MM.1S (cell line): ENCODE data around the gene CEP128.

Source experiments
- EZH2 ChIP-seq: fragments of 300-600 bp; sonication (generic); optimal IDR thresholded peaks from 2 replicates; pipeline ENCODE3; 2017; ENCODE audit warnings: low read depth, mild to moderate bottlenecking, antibody characterized with exemption, low read length, mixed read lengths
- EZH2phosphoT487 ChIP-seq: fragments of 300-600 bp; sonication (generic); IDR thresholded peaks from 2 replicates; pipeline ENCODE4 v1.6.1; 2018; ENCODE audit warnings: antibody characterized with exemption, low read length
- TF ChIP-seq, protein P1 (sequence below): fragments of 300-600 bp; sonication (generic); IDR thresholded peaks from 2 replicates; pipeline ENCODE4 v1.5.1; 2016; ENCODE audit warnings: antibody characterized with exemption, low read length, mixed read lengths

- TF ChIP-seq, protein P1, sequence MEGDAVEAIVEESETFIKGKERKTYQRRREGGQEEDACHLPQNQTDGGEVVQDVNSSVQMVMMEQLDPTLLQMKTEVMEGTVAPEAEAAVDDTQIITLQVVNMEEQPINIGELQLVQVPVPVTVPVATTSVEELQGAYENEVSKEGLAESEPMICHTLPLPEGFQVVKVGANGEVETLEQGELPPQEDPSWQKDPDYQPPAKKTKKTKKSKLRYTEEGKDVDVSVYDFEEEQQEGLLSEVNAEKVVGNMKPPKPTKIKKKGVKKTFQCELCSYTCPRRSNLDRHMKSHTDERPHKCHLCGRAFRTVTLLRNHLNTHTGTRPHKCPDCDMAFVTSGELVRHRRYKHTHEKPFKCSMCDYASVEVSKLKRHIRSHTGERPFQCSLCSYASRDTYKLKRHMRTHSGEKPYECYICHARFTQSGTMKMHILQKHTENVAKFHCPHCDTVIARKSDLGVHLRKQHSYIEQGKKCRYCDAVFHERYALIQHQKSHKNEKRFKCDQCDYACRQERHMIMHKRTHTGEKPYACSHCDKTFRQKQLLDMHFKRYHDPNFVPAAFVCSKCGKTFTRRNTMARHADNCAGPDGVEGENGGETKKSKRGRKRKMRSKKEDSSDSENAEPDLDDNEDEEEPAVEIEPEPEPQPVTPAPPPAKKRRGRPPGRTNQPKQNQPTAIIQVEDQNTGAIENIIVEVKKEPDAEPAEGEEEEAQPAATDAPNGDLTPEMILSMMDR: no peak
- TF ChIP-seq EZH2phosphoT487 (no peak), EZH2 (no peak)
Measured at GRCh38 chr14:80483331-80483730, 458.2 kb downstream of the CEP128 start.
